ENCODE data around the gene LRP5. TPM values are rescaled to one million over a fixed set of nuclear protein-coding genes. Genes with fewer than 3 reads are reported as not detected.
A peak's percentile ranks its signal among the peaks of the same experiment; 100 is the strongest.

LRP5 gene
- total and polyA plus RNA-seq, 12 donors, result 10.7 to 277 (median 75.8) TPM

DNA sequence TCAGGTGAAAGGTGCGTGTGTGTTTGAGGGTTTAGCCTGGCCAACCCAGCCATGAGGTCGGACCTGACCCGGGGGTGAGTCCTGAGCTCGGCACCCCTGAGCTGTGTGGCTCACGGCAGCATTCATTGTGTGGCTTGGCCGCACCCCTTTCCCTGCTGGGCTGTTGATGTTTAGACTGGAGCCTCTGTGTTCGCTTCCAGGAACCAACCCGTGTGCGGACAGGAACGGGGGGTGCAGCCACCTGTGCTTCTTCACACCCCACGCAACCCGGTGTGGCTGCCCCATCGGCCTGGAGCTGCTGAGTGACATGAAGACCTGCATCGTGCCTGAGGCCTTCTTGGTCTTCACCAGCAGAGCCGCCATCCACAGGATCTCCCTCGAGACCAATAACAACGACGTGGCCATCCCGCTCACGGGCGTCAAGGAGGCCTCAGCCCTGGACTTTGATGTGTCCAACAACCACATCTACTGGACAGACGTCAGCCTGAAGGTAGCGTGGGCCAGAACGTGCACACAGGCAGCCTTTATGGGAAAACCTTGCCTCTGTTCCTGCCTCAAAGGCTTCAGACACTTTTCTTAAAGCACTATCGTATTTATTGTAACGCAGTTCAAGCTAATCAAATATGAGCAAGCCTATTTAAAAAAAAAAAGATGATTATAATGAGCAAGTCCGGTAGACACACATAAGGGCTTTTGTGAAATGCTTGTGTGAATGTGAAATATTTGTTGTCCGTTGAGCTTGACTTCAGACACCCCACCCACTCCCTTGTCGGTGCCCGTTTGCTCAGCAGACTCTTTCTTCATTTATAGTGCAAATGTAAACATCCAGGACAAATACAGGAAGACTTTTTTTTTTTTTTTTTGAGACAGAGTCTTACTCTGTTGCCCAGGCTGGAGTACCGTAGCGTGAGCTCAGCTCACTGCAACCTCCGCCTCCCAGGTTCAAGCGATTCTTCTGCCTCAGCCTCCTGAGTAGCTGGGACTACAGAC, 94.2 kb downstream of the LRP5 start:
- Histone ChIP-seq H3K36me3 (replicated peaks in 1 of 2) (peaks cover 0 to 64% of the 10 kb centered on the region in 2 donors), H3K4me3 (no peak overlapping the region), H3K4me1 (replicated peaks in 1 of 2) (no peaks in the 10 kb centered on the region), H3K27me3 (no peaks in the 10 kb centered on the region), H3K27ac (no peak overlapping the region), H3K9me3 (replicated peaks in 1 of 3) (no peaks in the 10 kb centered on the region)
- WGBS, 4 donors, result 85 to 94% (median 90%) methylated on average over 24 to 34 of the region's 34 CpGs
- no peak for DNase-seq
- intact Hi-C loops (cut with DNase I), result no loop called here
- TF ChIP-seq, protein P1, sequence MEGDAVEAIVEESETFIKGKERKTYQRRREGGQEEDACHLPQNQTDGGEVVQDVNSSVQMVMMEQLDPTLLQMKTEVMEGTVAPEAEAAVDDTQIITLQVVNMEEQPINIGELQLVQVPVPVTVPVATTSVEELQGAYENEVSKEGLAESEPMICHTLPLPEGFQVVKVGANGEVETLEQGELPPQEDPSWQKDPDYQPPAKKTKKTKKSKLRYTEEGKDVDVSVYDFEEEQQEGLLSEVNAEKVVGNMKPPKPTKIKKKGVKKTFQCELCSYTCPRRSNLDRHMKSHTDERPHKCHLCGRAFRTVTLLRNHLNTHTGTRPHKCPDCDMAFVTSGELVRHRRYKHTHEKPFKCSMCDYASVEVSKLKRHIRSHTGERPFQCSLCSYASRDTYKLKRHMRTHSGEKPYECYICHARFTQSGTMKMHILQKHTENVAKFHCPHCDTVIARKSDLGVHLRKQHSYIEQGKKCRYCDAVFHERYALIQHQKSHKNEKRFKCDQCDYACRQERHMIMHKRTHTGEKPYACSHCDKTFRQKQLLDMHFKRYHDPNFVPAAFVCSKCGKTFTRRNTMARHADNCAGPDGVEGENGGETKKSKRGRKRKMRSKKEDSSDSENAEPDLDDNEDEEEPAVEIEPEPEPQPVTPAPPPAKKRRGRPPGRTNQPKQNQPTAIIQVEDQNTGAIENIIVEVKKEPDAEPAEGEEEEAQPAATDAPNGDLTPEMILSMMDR (IDR thresholded peaks at IDR 0.05), result no peak
- TF ChIP-seq POLR2A (IDR thresholded peaks at IDR 0.05), result no peak

DNA sequence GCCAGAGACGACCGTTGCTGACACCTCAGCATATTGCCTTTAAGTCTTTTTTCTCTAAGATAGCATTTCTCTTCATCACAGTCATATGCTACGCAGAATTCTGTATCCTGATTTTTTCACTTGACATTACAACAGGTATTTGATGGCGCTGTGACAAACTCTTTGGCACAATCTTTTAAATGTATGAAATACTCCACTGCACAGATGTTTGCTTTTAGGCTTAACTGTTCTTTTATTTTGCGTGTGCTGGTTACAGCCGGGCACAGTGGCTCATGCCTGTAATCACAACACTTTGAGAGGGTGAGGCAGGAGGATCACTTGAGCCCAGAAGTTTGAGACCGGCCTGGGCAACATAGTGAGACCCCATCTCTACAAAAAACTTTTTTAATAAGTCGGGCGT, 96.1 kb downstream of the LRP5 start:
- no peak for DNase-seq
- TF ChIP-seq, protein P1 (IDR thresholded peaks at IDR 0.05), result no peak
- no peak for TF ChIP-seq POLR2A (IDR thresholded peaks at IDR 0.05)
- H3K9me3 ChIP-seq (replicated peaks in 1 of 3), result no peaks in the 10 kb centered on the region
- no peak overlapping the region for H3K4me3 ChIP-seq
- H3K4me1 ChIP-seq (replicated peaks in 1 of 2), result no peaks in the 10 kb centered on the region
- H3K27ac ChIP-seq, result no peak overlapping the region
- WGBS, 4 donors, result 93 to 97% (median 96%) methylated on average over 8 to 9 of the region's 9 CpGs
- intact Hi-C loops (cut with DNase I), result no loop called here
- H3K36me3 ChIP-seq (replicated peaks in 1 of 2), result peaks cover 0 to 66% of the 10 kb centered on the region in 2 donors
- no peaks in the 10 kb centered on the region for H3K27me3 ChIP-seq

DNA sequence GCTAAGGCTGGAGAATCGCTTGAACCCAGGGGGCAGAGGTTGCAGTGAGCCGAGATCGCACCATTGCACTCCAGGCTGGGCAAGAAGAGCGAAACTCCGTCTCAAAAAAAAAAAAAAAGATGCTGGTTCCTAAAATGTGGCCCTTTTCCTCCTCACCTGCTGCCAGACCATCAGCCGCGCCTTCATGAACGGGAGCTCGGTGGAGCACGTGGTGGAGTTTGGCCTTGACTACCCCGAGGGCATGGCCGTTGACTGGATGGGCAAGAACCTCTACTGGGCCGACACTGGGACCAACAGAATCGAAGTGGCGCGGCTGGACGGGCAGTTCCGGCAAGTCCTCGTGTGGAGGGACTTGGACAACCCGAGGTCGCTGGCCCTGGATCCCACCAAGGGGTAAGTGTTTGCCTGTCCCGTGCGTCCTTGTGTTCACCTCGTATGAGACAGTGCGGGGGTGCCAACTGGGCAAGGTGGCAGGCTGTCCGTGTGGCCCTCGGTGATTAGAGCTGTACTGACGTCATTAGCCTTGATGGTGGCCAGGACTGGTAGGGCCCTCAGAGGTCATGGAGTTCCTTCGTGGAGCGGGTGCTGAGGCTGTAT, 97.5 kb downstream of the LRP5 start:
- H3K4me1 ChIP-seq (replicated peaks in 1 of 2), result no peaks in the 10 kb centered on the region
- TF ChIP-seq POLR2A (IDR thresholded peaks at IDR 0.05), result no peak
- 84 to 93% (median 87%) methylated on average over 21 to 30 of the region's 30 CpGs for WGBS, 4 donors

DNA sequence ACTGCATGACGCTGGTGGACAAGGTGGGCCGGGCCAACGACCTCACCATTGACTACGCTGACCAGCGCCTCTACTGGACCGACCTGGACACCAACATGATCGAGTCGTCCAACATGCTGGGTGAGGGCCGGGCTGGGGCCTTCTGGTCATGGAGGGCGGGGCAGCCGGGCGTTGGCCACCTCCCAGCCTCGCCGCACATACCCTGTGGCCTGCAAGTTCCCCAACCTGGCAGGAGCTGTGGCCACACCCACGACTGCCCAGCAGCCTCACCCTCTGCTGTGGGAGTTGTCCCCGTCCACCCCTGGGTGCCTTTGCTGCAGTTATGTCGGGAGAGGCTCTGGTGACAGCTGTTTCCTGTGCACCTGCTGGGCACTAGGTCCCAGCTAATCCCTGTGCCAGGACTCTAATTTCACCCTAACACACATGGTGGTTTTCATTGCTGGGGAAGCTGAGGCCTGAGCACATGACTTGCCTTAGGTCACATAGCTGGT, 99.2 kb downstream of the LRP5 start:
- Histone ChIP-seq H3K9me3 (replicated peaks in 1 of 3) (no peaks in the 10 kb centered on the region), H3K27ac (no peak overlapping the region), H3K4me3 (no peak overlapping the region), H3K4me1 (replicated peaks in 1 of 2) (no peaks in the 10 kb centered on the region), H3K36me3 (replicated peaks in 1 of 2) (peaks cover 0 to 71% of the 10 kb centered on the region in 2 donors), H3K27me3 (no peaks in the 10 kb centered on the region)
- 68 to 95% (median 87%) methylated on average over 3 to 17 of the region's 17 CpGs for WGBS, 4 donors
- TF ChIP-seq, protein P1 (IDR thresholded peaks at IDR 0.05), result no peak
- no peak for TF ChIP-seq POLR2A (IDR thresholded peaks at IDR 0.05)
- intact Hi-C loops (cut with DNase I), result no loop called here
- no peak for DNase-seq

More for the DNA sequence above, 97.5 kb downstream of the LRP5 start:
- Histone ChIP-seq H3K36me3 (replicated peaks in 1 of 2) (peaks cover 0 to 67% of the 10 kb centered on the region in 2 donors), H3K9me3 (replicated peaks in 1 of 3) (no peaks in the 10 kb centered on the region), H3K4me3 (no peak overlapping the region), H3K27ac (no peak overlapping the region), H3K27me3 (no peaks in the 10 kb centered on the region)
- intact Hi-C loops (cut with DNase I), result no loop called here
- peak in 1 of 7 donors; percentile 37 for DNase-seq

All from adrenal gland (tissue), 12 donors.